GM21367 (cell line): ENCODE data around the gene AMPD2.

Source experiments
- ATAC-seq: cut with Tn5 transposase; IDR thresholded peaks from one replicate; pipeline ENCODE4 v1.9.1; 2021; ENCODE audit not compliant: unreplicated experiment

The AMPD2 gene

DNA sequence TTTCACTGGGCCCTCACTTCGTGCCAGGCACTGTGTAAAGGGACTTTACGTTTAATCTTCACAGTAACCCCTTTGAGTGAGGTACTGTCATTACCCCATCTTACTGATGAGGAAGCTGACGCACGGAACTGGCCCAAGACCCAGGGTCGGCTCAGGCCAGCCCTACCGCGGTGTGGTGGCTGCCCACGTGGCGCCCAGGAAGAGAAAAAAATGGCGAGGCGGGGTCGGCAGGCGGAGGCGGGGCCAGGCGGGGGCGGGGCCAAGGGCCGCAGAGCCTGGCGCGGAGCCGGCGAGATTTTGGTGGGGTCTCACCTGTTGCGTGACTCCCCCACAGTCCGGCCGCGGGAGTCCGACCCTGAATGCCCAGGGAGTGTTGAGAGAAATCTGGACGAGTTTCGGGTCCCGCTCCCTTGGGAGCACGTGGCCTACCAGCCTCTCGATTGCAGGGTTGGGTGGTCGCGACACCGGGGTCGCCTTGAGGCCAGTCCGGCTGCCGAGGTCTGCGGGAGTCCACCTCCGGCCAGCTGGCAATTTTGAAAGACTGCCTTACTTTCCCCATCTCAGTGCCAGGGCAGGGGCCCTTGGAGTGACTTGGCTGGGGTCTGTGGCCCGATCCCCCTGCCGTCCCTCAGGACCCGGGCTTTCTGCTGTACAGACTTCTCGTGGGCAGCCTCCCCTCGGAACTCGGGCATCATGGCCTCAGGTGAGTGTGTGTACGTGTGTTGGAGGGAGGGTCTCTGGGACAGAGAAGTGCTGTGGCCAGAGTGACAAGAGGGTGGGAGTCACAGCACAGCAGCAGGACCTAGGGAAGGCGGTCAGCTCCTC is at the start of gene AMPD2, which contains the start of gene GNAT2:
AMPD2 (plus strand) TSS at position 262 of the 825 bp plus-strand sequence. CDS start 1,339 bp downstream, outside the sequence.
GNAT2 (minus strand) TSS at position 41 of the 825 bp plus-strand sequence. CDS start 6,746 bp downstream, outside the sequence.
- peak; percentile 43 for ATAC-seq

DNA sequence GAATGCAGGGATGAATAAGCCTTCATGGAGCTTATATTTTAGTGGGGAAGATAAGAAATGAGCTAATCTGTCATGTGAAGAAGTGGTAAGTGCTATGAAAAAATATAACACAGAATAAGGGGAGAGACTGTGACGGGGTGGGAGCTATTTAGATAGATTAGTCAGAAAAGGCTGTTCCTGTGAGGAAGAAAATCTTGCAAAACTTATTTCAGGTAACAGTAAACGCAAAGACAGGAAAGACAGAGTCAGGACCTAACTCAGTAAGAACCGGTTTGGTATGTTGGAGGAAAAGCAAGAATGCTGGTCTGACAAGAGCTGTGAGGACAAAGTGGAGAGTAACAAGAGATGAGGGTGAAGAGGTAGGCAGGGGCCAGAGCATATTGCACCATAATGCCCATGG is 49.2 kb upstream of the AMPD2 start:
- ATAC-seq: no peak

DNA sequence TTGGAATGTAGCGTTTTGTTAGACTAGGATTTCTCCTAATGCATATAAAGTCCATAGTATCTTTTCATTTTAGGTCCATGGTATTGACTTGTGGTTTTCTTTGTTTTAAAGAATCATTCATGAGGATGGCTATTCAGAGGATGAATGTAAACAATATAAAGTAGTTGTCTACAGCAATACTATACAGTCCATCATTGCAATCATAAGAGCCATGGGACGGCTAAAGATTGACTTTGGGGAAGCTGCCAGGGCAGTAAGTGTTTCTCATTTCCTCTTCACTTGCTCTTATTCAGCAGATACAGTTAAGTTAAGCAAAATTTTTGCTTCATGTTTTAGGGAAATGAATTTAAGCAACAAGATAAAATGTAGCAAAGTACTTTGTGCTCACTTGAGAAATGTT is 45.9 kb upstream of the AMPD2 start:
- ATAC-seq: no peak

DNA sequence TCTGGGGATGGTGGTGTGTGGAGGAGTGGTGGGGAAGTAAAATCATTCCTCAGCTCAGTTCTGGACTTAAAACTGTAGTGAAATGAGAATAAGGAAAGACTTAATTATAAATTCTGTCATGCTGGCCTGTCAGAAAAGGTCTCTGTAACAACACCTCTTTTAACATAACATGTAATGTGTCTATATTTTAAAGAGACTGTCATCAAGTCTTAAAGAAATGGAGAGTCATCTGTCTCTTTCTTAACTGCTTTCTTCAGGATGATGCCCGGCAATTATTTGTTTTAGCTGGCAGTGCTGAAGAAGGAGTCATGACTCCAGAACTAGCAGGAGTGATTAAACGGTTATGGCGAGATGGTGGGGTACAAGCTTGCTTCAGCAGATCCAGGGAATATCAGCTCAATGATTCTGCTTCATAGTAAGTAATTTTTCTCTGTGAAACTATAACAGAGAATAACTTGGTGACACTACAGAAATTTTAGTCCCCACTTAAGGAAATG is 40.6 kb upstream of the AMPD2 start:
- no peak for ATAC-seq

DNA sequence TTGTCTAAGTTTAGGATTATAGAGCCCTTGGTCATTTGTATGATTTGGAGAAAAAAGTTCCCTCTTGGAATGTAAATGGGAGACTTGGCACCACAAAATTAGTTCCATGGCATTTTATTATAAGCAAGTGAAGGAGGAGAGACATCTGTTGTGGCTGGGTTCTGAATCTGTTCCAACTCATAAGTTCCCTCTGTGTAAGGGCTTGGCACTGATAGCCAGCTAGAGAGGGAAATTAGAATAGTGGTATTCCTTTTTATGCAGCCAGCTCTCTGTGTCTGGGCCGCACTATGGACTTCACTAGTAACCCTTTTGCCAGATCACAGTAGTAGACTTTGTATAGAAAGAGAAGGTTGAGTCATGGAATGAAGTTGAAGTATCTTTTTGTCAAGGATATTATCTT is 40.1 kb upstream of the AMPD2 start:
- no peak for ATAC-seq

DNA sequence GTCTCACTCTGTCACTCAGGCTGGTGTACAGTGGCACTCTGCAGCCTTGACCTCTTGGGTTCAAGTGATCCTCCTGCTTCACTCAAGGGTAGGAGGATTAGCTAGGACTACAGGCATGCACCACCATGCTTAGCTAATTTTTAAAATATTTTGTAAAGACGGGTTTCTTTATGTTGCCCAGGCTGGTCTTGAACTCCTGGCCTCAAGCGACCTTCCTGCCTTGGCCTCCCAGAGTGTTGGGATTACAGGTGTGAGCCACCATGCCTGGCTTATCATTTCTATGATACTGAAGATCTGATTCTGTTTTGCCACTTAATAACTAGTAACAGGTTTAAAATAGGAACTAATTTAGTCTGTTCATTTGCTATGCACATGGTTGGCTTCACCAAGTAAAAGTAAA is 37.6 kb upstream of the AMPD2 start:
- no peak for ATAC-seq

DNA sequence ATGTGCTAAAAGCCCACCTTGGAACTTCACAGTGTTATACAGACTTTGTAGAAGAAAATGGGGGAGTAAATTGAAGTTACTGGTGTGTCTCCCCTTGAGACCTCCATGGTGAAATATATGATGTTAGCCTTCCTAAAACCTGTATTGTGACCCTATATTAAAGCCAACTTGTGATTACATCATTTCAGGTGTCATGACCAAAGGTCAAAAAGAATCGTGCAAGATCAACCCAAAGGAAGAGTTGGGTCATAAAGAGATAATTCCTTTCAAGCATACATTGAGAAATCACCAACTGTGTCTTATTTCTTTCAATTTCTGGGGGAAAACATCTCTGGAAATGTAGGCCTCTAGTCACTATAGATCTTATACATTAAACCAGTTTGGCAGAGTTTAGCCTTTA is 34.9 kb upstream of the AMPD2 start:
- ATAC-seq: no peak

DNA sequence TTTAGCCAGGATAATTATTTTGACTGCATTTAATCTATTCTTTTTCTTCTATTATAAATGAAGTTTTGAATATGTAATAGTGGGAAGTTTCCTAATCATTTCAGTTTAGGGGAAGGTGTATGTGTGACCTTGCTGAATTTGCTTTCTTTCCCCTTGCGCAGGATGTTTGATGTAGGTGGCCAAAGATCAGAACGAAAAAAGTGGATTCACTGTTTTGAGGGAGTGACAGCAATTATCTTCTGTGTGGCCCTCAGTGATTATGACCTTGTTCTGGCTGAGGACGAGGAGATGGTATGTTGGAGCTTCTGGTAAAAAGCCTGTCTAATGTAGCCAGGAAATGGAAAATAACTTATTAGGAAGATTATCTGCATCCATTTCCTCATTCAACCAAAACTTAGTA is 33.6 kb upstream of the AMPD2 start:
- no peak for ATAC-seq

DNA sequence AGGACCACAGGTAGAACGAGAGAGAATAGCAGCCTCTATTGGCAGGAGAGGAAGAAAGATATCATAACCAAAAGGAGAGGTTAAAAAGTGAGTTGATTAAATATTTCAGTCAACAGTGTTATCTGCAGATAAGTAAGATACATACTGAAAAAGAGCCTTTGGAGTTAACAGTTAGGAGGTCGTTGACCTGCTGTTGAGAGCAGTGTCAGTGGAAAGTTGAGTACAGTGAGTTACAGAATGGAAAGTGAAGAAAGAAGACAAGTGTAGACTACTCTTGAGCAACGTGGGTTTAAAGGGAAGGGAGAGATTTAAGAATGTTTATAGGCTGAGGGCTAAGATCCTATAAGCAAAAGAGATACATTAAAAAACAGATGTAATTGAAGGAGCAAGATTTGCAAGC is 30.5 kb upstream of the AMPD2 start:
- no peak for ATAC-seq

DNA sequence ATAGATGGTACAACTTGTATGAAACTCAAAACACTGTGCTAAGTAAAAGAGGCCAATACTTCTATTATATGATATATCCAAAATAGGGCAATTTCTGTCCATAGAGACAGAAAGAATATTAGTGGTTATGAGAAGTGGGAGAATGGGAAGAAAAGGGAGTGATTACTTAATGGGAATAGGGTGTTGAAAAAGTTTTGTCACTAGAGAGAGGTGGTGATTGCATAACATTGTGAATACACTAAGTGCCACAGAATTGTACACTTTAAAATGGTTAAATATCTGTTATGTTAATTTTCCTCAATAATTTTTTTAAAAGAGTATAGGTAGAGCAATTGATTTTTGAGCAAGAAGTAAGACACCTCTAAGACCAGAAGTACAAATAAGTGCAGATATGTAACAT is 30.0 kb upstream of the AMPD2 start:
- no peak for ATAC-seq

DNA sequence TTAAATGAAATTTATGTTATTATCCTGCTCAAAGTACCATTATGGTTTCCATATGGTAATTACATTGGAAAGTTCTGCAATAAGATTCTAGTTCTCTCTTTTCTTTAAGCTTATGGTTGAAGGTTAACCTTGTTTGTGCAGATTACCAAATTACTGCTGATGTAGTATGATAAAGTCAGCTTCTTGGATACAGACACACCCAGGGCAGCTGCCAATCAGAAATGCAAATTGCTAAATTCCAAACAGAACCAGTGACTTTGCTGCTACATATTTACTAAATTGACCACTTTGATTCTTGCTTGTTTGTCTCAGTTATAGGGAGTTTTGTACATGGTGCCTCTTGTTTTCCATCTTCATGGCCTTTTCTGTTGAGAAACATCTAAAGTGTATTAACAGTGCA is 26.7 kb upstream of the AMPD2 start:
- no peak for ATAC-seq

DNA sequence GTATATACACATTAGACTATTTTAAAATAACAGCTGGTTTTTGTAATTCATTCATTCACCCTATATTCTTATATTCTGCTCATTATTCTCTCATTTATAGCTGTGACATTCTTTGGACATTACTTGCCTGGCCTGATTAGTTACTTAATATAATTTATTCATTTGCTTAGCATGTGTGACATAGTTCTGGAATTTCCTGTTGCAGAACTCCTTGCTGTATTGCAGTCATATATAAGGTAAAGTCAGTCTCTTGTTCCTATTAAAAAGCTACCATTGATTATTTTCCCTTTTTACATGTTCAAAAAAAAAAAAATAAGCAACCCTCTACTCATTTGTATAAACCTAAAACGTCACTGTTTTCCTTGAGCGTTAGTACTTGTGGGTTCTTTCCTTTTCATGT is 24.1 kb upstream of the AMPD2 start:
- no peak for ATAC-seq

DNA sequence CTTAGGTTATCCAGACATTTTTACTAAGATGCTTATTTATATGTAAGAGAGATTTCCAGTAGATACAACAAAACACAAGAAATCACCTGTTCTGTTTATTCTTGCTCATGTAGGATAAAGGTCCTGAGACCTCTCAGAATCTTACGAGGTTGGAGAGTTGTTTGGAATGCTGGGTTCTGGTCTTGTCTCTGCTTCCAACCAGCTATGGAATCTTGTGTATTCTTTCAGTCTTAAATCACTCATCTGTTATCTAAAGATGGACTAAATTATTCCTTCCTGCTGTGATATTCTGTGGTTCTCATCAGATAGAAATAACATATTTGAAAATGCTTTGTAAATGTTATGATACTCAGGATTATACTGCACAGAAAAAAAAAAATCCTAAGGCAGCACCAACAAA is 21.5 kb upstream of the AMPD2 start:
- ATAC-seq: no peak

DNA sequence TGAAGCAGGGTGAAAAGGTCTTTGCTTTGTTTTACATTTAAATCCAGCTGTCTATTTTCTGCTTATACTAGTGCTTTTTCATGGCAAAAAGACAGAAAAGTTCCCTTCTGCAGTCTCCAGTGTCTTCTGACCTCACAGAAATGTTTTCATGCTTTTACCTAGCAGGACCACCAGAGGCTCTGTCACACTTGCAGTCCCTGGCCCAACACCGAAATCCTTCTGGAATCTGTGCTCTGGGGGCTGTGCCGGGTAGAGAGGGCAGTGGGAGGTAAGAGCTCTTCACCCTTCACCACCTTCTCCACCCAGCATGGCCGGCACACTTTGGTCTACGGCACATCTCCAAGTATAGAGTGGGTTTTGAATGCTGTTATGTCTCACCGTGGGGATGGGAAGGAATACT is 21.0 kb upstream of the AMPD2 start:
- no peak for ATAC-seq

DNA sequence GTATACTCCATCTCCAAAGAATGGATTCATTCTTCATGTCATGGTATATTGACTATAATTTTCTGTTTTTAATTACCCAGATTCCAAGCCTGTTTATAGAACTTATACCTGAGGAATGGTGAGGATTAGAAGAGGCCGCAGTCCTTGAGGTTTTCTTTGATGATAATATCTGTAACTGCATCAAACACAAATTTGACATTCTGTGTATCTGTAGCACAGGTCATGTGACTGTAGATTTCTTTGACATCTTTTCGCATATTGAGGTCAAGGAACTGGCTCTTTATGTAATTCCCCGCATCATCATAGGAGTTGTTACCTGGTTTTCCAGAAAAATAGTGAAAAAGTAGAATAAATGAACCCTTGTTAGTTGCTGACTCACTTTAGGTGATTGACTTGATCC is 16.4 kb upstream of the AMPD2 start:
- no peak for ATAC-seq

DNA sequence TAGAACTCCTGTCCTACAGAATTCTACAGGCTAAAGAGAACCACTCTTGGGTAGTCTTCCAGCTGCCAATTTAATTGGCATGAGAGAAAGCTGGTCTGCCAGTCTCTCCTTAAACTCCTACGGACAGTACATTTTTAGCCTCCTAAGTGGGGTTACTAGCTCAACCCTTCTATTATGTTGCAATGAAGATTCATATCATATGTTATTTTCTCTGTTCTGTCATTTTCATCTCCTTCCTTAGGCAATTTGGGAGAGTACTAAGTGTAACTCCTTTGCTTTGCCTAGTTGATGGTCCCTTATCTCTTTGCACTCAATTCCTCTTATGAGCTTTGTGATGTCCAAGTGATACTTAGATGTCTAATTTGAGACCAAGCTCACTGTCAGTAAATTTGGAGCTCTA is 14.3 kb upstream of the AMPD2 start:
- ATAC-seq: no peak

DNA sequence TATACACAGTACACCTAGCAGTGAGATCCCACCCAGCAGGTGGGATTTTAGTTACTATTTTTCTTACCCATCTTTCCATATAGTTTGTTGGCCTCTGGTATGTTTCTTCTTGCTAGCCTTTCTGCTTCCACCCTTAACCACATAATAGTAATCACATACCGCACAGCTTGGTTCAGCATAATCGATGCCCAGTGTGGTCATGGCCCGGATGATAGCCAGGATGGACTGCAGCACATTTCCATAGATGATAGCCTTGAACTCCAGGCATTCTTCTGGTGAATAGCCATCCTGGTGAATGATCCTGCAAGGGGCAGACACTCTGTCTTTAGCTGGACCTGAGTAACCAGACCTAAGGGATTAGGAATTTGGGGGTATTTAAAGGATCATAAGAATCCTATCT is 9.8 kb upstream of the AMPD2 start:
- ATAC-seq: no peak

DNA sequence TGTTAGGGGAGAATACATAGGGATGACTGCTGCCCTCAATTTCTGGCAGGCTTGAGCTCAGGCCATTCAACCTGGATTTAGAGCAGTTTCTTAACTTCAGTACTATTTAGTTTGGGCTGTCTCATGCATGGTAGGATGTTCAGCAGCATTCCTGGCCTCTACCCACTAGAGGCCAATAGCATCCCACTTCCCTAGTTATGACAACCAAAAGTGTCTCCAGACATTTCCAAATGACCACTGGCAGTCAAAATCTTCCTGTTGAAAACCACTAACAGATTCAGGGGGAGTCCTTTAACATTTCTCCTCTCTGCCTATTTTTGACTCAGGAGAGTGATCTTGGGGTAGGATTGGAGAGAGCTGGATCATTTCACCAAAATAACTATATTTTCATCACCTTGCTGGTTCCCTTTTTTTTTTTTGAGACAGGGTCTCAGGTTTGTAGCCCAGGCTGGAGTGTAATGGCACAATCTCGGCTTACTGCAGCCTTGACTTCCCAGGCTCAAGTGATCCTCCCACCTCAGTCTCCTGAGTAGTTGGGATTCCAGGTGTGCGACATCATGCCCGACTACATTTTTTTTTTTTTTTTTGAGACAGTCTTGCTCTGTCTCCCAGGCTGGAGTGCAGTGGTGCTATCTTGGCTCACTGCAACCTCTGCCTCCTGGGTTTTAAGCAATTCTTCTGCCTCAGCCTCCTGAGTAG is 8.9 kb upstream of the AMPD2 start:
- no peak for ATAC-seq

DNA sequence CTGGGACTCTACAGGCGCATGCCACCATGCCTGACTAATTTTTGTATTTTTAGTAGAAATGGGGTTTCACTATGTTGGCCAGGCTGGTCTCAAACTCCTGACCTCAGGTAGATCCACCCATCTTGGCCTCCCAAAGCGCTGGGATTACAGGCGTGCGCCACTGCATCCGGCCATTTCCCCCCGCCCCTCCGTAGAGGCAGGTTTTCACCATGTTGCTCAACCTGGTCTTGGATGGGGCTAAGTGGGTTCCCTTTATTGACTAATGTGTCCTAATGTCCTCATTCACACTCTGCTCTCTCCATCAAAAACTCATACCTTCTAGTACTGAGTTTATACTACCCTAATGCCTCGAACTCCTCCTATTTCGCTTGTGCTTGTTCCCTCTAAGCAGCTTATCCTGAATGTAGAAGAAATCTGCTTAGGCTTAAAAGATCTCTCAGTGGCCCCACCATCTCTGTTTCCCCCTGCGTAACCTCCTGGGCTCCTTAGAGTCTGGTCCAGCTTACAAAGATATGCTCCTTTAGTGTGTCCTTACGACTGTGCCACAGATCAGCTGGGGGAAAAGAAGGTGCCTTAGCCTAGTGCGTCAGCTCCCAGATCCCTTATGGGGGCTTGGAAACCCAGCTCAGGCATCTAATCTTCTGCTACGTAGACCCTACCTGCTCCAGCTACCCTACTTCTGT is 8.2 kb upstream of the AMPD2 start:
- no peak for ATAC-seq

DNA sequence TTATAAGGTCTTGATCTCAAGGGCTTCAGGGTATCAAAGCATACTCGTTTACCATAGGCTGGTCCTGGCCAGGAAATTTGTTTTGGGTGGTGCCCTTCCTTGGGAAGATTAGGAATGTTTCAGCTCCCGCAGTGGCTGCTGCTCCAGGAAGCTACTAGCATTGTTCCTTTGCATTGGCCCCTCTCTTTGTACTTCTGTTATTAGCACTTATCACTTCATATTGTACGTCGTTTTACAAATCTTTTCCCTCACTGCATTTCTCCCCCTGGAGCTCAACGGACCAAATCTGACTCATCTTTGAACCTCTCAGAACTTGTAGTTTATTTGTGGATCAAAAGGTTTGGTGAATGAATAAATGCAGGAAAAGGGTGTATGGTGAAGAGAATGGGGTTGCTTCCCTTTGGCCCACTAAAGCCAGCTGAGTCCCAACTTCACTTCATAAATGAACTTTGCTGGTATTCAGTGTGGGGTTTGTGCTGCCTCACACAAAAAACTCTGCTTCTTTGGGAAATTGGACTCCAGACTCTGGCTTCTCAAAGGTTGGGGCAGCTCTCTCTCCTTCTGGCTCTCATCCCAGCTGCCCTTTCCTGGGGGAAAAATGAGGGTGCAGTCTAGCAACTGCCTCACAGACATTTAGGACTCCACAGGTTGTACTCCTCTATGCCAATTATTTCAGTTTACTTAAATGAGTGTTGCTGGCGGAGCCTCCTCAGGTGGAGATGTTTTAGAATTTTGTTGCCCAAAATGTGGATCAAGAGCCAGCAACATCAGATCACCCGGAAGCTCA is 6.1 kb upstream of the AMPD2 start:
- no peak for ATAC-seq

DNA sequence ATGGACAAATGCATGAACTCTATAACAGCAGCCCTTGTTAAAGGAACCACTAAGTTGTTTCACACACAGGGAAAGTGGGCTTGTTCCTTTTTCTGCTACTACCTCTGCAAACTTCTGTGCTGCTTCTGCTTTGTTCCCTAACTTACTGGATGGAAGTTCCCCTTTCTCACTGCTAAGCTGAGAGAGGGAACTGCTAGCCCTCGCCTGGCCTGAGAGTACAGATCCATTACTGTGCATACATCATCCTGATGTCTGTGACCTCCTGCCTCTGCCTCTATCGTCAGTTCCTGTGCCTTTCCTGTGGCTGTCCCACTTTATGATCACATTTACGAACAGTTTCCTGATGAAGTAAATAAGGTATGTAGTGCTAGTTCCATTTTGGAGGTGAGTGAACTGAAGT is 3.8 kb upstream of the AMPD2 start:
- no peak for ATAC-seq
